Measurements from ENCODE around the gene MAB21L3. TPM values are rescaled to one million over a fixed set of nuclear protein-coding genes. Genes with fewer than 3 reads are reported as not detected.
"Not testable (repeated sequence)": the region's sequence is repeated elsewhere in the genome, so short reads cannot be mapped to it uniquely, and the experiment has no call there.

Gene MAB21L3
- total RNA-seq, 2 experiments from 2014 or later: not detected

- peaks cover 5% of the 10 kb centered on the region for H3K27me3 Mint-ChIP-seq
- TF ChIP-seq CTCF (IDR thresholded peaks at IDR 0.05): no peak
- peaks cover 11% of the 10 kb centered on the region for H3K4me1 Mint-ChIP-seq (ENCODE audit: low read depth)
- no peak for ATAC-seq
- intact Hi-C loops (cut with micrococcal nuclease): no loop called here
- ChIA-PET CTCF (interaction anchor here (0.6 to 14.8 kb wide), 66 partner anchors 8 to 458 kb away, joined by 3 to 460 read pairs (median 5); no protein-coding TSS in a partner anchor), POLR2A (interaction anchor here (0.8 to 1.5 kb wide), 3 partner anchors 11 to 366 kb away, joined by 3 to 5 read pairs (median 4); no protein-coding TSS in a partner anchor)
- no peak for DNase-seq
- H3K9me3 Mint-ChIP-seq: no peaks in the 10 kb centered on the region
- H3K27ac Mint-ChIP-seq: peak overlapping the region; percentile 82
- no peak overlapping the region for H3K4me3 Mint-ChIP-seq
- H3K36me3 Mint-ChIP-seq (ENCODE audit: low read depth): no peaks in the 10 kb centered on the region
These were observed 27.1 kb downstream of the MAB21L3 start for GRCh38 chr1:116138277-116138792.

GRCh38 chr1:116139592-116140134, 28.5 kb downstream of the MAB21L3 start:
- Mint-ChIP-seq H3K27ac (no peak overlapping the region), H3K36me3 (ENCODE audit: low read depth) (peaks cover 4% of the 10 kb centered on the region), H3K4me3 (no peak overlapping the region), H3K9me3 (peaks cover 6% of the 10 kb centered on the region), H3K27me3 (peaks cover 2% of the 10 kb centered on the region), H3K4me1 (ENCODE audit: low read depth) (peaks cover 6% of the 10 kb centered on the region)
- CTCF ChIA-PET: interaction anchor here (0.7 to 14.8 kb wide), 77 partner anchors 9 to 955 kb away, joined by 3 to 460 read pairs (median 4); no protein-coding TSS in a partner anchor
- no peak for DNase-seq
- ATAC-seq: no peak
- intact Hi-C loops (cut with micrococcal nuclease): loop anchor here (1.0 kb wide), 1 partner anchor 347 kb away; no protein-coding TSS in a partner anchor
- POLR2A ChIA-PET: interaction anchor here (1.2 to 1.5 kb wide), 3 partner anchors 9 to 346 kb away, joined by 3 to 6 read pairs (median 5); no protein-coding TSS in a partner anchor
- no peak for TF ChIP-seq CTCF (IDR thresholded peaks at IDR 0.05)

GRCh38 chr1:116144151-116144550, 33.0 kb downstream of the MAB21L3 start:
- H3K4me1 Mint-ChIP-seq (ENCODE audit: low read depth): peaks cover 12% of the 10 kb centered on the region
- DNase-seq: no peak
- H3K9me3 Mint-ChIP-seq: peaks cover 6% of the 10 kb centered on the region
- CTCF ChIA-PET: interaction anchor here (14.8 kb wide), 1 partner anchor 343 kb away, joined by 460 read pairs; no protein-coding TSS in a partner anchor
- no peak overlapping the region for H3K27ac Mint-ChIP-seq
- POLR2A ChIA-PET: no interaction called here
- peaks cover 4% of the 10 kb centered on the region for H3K36me3 Mint-ChIP-seq (ENCODE audit: low read depth)
- intact Hi-C loops (cut with micrococcal nuclease): no loop called here
- no peak for TF ChIP-seq CTCF (IDR thresholded peaks at IDR 0.05)
- no peak for ATAC-seq
- no peak overlapping the region for H3K4me3 Mint-ChIP-seq
- H3K27me3 Mint-ChIP-seq: peaks cover 2% of the 10 kb centered on the region

GRCh38 chr1:116146447-116147113, 35.4 kb downstream of the MAB21L3 start:
- H3K4me1 Mint-ChIP-seq (ENCODE audit: low read depth): peaks cover 24% of the 10 kb centered on the region
- H3K9me3 Mint-ChIP-seq; intact Hi-C loops (cut with micrococcal nuclease); H3K27me3 Mint-ChIP-seq; H3K4me3 Mint-ChIP-seq; H3K27ac Mint-ChIP-seq; H3K36me3 Mint-ChIP-seq (ENCODE audit: low read depth); ATAC-seq; DNase-seq: not testable (repeated sequence)
- ChIA-PET POLR2A (interaction anchor here (1.1 kb wide), 1 partner anchor 228 kb away, joined by 3 read pairs; no protein-coding TSS in a partner anchor), CTCF (interaction anchor here (0.6 to 14.8 kb wide), 7 partner anchors 8 to 353 kb away, joined by 3 to 460 read pairs (median 4); no protein-coding TSS in a partner anchor)

GRCh38 chr1:116147114-116147510, 35.9 kb downstream of the MAB21L3 start:
- Mint-ChIP-seq H3K36me3 (ENCODE audit: low read depth) (peaks cover 4% of the 10 kb centered on the region), H3K27ac (no peak overlapping the region), H3K9me3 (peaks cover 6% of the 10 kb centered on the region), H3K4me3 (no peak overlapping the region), H3K4me1 (ENCODE audit: low read depth) (peaks cover 27% of the 10 kb centered on the region), H3K27me3 (peaks cover 2% of the 10 kb centered on the region)
- POLR2A ChIA-PET: interaction anchor here (1.1 kb wide), 1 partner anchor 228 kb away, joined by 3 read pairs; no protein-coding TSS in a partner anchor
- ATAC-seq: no peak
- TF ChIP-seq CTCF (IDR thresholded peaks at IDR 0.05): no peak
- CTCF ChIA-PET: interaction anchor here (0.6 to 14.8 kb wide), 5 partner anchors 8 to 353 kb away, joined by 3 to 460 read pairs (median 4); no protein-coding TSS in a partner anchor
- intact Hi-C loops (cut with micrococcal nuclease): no loop called here
- DNase-seq: no peak

All from activated CD8-positive, alpha-beta T cell treated with anti-CD3 and anti-CD28 coated beads for 36 hours (primary cell).